Measurements from ENCODE around the gene ANKS3. TPM values are rescaled to one million over a fixed set of nuclear protein-coding genes. Genes with fewer than 3 reads are reported as not detected.

The ANKS3 gene
- total RNA-seq, 2 experiments from 2014 or later: 17.6 to 21.7 TPM

DNA sequence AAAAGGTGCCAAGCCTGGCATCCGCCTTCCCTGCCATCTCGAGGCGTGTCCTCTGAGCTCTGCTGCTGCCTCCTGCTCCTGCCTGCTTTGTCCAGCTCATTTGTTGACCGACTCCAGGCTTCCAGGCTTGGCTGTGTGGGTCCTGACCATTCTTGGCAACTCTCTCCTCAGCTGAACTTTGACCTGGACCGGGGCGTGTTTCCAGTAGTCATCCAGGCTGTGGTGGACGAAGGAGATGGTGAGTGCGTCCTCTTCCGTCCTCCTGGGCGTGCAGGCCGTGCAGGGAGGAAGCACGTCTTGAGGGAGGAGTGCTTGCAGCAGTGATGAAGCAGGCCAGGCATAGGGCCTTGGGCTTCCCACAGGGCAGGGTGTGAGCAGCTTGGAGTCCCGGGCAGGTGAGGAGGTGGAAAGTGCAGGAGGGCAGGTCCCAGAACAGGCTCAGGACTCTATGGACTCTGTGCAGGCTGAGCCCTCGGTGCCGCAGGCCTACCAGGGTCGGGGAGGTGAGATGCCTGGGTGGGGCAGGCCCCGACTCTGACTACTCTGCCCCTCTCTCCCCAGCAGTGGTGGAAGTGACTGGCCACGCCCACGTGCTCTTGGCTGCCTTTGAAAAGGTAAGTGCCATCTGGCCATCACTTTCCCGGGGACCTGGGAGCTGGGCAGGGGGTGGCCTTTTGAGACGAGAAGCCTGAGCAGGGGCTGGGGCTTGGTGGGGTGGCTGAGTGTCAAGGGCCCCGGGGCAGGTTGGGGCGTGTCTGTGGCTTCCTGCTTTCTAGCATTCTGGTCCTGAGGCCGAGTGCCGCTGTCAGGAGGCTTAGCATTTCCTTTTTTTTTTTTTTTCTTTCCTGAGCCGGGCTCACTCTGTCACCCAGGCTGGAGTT is 69.3 kb downstream of the ANKS3 start:
- H2AFZ ChIP-seq (ENCODE audit: low read length): no peak overlapping the region
- peaks cover 29% of the 10 kb centered on the region for H3K36me3 ChIP-seq (ENCODE audit: insufficient read depth, low read length)
- no TSS peak for BruUV-seq (replicated peaks)
- no peak for DNase-seq (ENCODE audit: low spot score)
- ChIA-PET CTCF (ENCODE audit: unreplicated experiment) (no interaction called here), POLR2A (no interaction called here)
- no peaks in the 10 kb centered on the region for H3K4me1 ChIP-seq (ENCODE audit: insufficient read depth, low read length, poor library complexity, severe bottlenecking)
- no peak overlapping the region for H3K4me3 ChIP-seq (ENCODE audit: low read depth, low read length, poor library complexity, severe bottlenecking)
- no peaks in the 10 kb centered on the region for H4K20me1 ChIP-seq (ENCODE audit: insufficient read depth, low read length)
- H3K9me3 ChIP-seq (ENCODE audit: low read length): no peaks in the 10 kb centered on the region
- TF ChIP-seq EZH2phosphoT487 (IDR thresholded peaks at IDR 0.05; ENCODE audit: borderline replicate concordance, low read depth, low read length) (no peak), CTCF (conservative IDR thresholded peaks at IDR 0.05; ENCODE audit: low read length) (no peak)
- H3K4me2 ChIP-seq (ENCODE audit: low read length): no peak overlapping the region
- no peak overlapping the region for H3K27ac ChIP-seq (ENCODE audit: low read depth, low read length, poor library complexity, severe bottlenecking)
- no peaks in the 10 kb centered on the region for H3K9me2 ChIP-seq (ENCODE audit: insufficient read depth, low read length)
- no peaks in the 10 kb centered on the region for H3K79me2 ChIP-seq (ENCODE audit: insufficient read depth, low read depth, low read length)
- intact Hi-C loops (cut with micrococcal nuclease; ENCODE audit: unreplicated experiment): no loop called here

GRCh38 chr16:4663777-4664465 is 70.2 kb downstream of the ANKS3 start:
- H4K20me1 ChIP-seq (ENCODE audit: insufficient read depth, low read length): no peaks in the 10 kb centered on the region
- DNase-seq (ENCODE audit: low spot score): no peak
- CTCF ChIA-PET (ENCODE audit: unreplicated experiment): no interaction called here
- H3K4me3 ChIP-seq (ENCODE audit: low read depth, low read length, poor library complexity, severe bottlenecking): no peak overlapping the region
- no TSS peak for BruUV-seq (replicated peaks)
- POLR2A ChIA-PET: no interaction called here
- TF ChIP-seq CTCF (conservative IDR thresholded peaks at IDR 0.05; ENCODE audit: low read length): no peak
- no peak for TF ChIP-seq EZH2phosphoT487 (IDR thresholded peaks at IDR 0.05; ENCODE audit: borderline replicate concordance, low read depth, low read length)
- H3K9me2 ChIP-seq (ENCODE audit: insufficient read depth, low read length): no peaks in the 10 kb centered on the region
- no peak overlapping the region for H3K27ac ChIP-seq (ENCODE audit: low read depth, low read length, poor library complexity, severe bottlenecking)
- no peaks in the 10 kb centered on the region for H3K79me2 ChIP-seq (ENCODE audit: insufficient read depth, low read depth, low read length)
- H2AFZ ChIP-seq (ENCODE audit: low read length): no peak overlapping the region
- peaks cover 26% of the 10 kb centered on the region for H3K36me3 ChIP-seq (ENCODE audit: insufficient read depth, low read length)
- no peak overlapping the region for H3K4me2 ChIP-seq (ENCODE audit: low read length)
- no peaks in the 10 kb centered on the region for H3K9me3 ChIP-seq (ENCODE audit: low read length)
- H3K4me1 ChIP-seq (ENCODE audit: insufficient read depth, low read length, poor library complexity, severe bottlenecking): no peaks in the 10 kb centered on the region
- intact Hi-C loops (cut with micrococcal nuclease; ENCODE audit: unreplicated experiment): no loop called here

- no TSS peak for BruUV-seq (replicated peaks)
- Histone ChIP-seq H3K4me1 (ENCODE audit: insufficient read depth, low read length, poor library complexity, severe bottlenecking) (no peaks in the 10 kb centered on the region), H3K4me2 (ENCODE audit: low read length) (no peak overlapping the region), H2AFZ (ENCODE audit: low read length) (no peak overlapping the region), H3K9me2 (ENCODE audit: insufficient read depth, low read length) (no peaks in the 10 kb centered on the region), H3K36me3 (ENCODE audit: insufficient read depth, low read length) (peaks cover 21% of the 10 kb centered on the region), H3K4me3 (ENCODE audit: low read depth, low read length, poor library complexity, severe bottlenecking) (no peak overlapping the region), H3K79me2 (ENCODE audit: insufficient read depth, low read depth, low read length) (no peaks in the 10 kb centered on the region), H3K9me3 (ENCODE audit: low read length) (no peaks in the 10 kb centered on the region), H3K27ac (ENCODE audit: low read depth, low read length, poor library complexity, severe bottlenecking) (no peak overlapping the region), H4K20me1 (ENCODE audit: insufficient read depth, low read length) (no peaks in the 10 kb centered on the region)
- intact Hi-C loops (cut with micrococcal nuclease; ENCODE audit: unreplicated experiment): no loop called here
- POLR2A ChIA-PET: no interaction called here
- TF ChIP-seq CTCF (conservative IDR thresholded peaks at IDR 0.05; ENCODE audit: low read length) (no peak), EZH2phosphoT487 (IDR thresholded peaks at IDR 0.05; ENCODE audit: borderline replicate concordance, low read depth, low read length) (no peak)
- no peak for DNase-seq (ENCODE audit: low spot score)
- CTCF ChIA-PET (ENCODE audit: unreplicated experiment): no interaction called here
Measured at GRCh38 chr16:4663465-4663776, 70.7 kb downstream of the ANKS3 start.
